Anterior cingulate cortex (tissue), 58 donors: ENCODE data around the gene EVPL.
A peak's percentile ranks its signal among the peaks of the same experiment; 100 is the strongest.
"Not testable (repeated sequence)": the region's sequence is repeated elsewhere in the genome, so short reads cannot be mapped to it uniquely, and the experiment has no call there.

Source experiments
- DNase-seq, 58 donors: peaks; one replicate each; lab custom pipeline; 2025; lab: John Stamatoyannopoulos, UW

EVPL gene

GRCh38 chr17:76027159-76027839 is at the start of gene EVPL:
Gene EVPL, minus strand, starts transcription at chr17:76027306. Its CDS starts 108 bp downstream, at chr17:76027198.
- DNase-seq: no peak

GRCh38 chr17:76076146-76076764 is 49.1 kb upstream of the EVPL start:
- DNase-seq: no peak

- DNase-seq: no peak
Observed at GRCh38 chr17:76075364-76076145, 48.4 kb upstream of the EVPL start.

- no peak for DNase-seq
Observed at GRCh38 chr17:76074390-76075363, 47.6 kb upstream of the EVPL start, which contains the start of gene GALR2. Gene GALR2, plus strand, starts transcription at chr17:76074781. Its CDS starts 103 bp downstream, at chr17:76074884.

GRCh38 chr17:76072148-76072858 is 45.2 kb upstream of the EVPL start, which contains the start of gene SRP68:
Gene SRP68, minus strand, starts transcription at chr17:76072517. Its CDS starts 26 bp downstream, at chr17:76072491.
- DNase-seq: peak; percentile 59 to 98 (median 94)

GRCh38 chr17:76071531-76072147 is 44.5 kb upstream of the EVPL start:
- no peak for DNase-seq

GRCh38 chr17:76065775-76066174 is 38.7 kb upstream of the EVPL start:
- DNase-seq: no peak

- peak in 4 of 58 donors; percentile 14 to 31 (median 26) for DNase-seq
Observed at GRCh38 chr17:76063875-76064546, 36.9 kb upstream of the EVPL start.

GRCh38 chr17:76058264-76058663 is 31.2 kb upstream of the EVPL start:
- DNase-seq: not testable (repeated sequence)

GRCh38 chr17:76056882-76057281 is 29.8 kb upstream of the EVPL start:
- DNase-seq: no peak

GRCh38 chr17:76054112-76054476 is 27.0 kb upstream of the EVPL start:
- no peak for DNase-seq

GRCh38 chr17:76053246-76054111 is 26.4 kb upstream of the EVPL start:
- DNase-seq: no peak

GRCh38 chr17:76051561-76051960 is 24.5 kb upstream of the EVPL start:
- no peak for DNase-seq

- no peak for DNase-seq
Observed at GRCh38 chr17:76050538-76051467, 23.7 kb upstream of the EVPL start.

- DNase-seq: no peak
Observed at GRCh38 chr17:76049836-76050537, 22.9 kb upstream of the EVPL start.

- DNase-seq: no peak
Observed at GRCh38 chr17:76049239-76049638, 22.1 kb upstream of the EVPL start.
